HCT116 (cell line): ENCODE results near the gene RTTN. TPM values are rescaled to one million over a fixed set of nuclear protein-coding genes. Genes with fewer than 3 reads are reported as not detected.

Experiments used
- ATAC-seq: fragments of 200-7000 bp; cut with Tn5 transposase; 2 replicates; pipeline ENCODE4 v1.9.1; 2020; ENCODE audit warnings: mild to moderate bottlenecking, moderate library complexity
- BruUV-seq: library from RNA; stranded (reverse); fragments of 400-500 nt; replicated peaks from 2 replicates; lab custom pipeline; 2021; lab: Mats Ljungman, UMichigan
- CTCF ChIA-PET: fragments of 300-600 bp; sonication (Branson Sonifier 250); formaldehyde crosslinking; loops from one replicate; lab custom pipeline; 2021; ENCODE audit warnings: antibody characterized with exemption; lab: Charles Lee
- POLR2A ChIA-PET: fragments of 300-600, 350-600 bp; sonication (Branson Sonifier 250); formaldehyde crosslinking; loops from one replicate; lab custom pipeline; 2021; ENCODE audit warnings: antibody characterized with exemption; lab: Charles Lee
- RAD21 ChIA-PET, 2 experiments: fragments of 300-600 bp; sonication (Branson Sonifier 250); formaldehyde crosslinking; loops; one replicate each; lab custom pipeline; 2023; ENCODE audit warnings: low total read pairs in 2 of 2; ENCODE audit not compliant: uncharacterized antibody in 2 of 2, unreplicated experiment in 2 of 2, low non-redundant PET in 1 of 2; lab: Charles Lee
- DNase-seq: peaks from one replicate; pipeline ENCODE4 v3.0.0-alpha.2; 2010; ENCODE audit warnings: low read depth, low spot score
- H2AFZ ChIP-seq: fragments of 200-600 bp; shearing (Covaris generic), sonication (generic); 2 replicates; pipeline ENCODE4 v1.6.1; 2017; ENCODE audit warnings: low read depth, mixed run types, mixed read lengths, antibody characterized with exemption, low read length; ENCODE audit not compliant: poor library complexity, severe bottlenecking
- H3K27ac ChIP-seq: 2 replicates; pipeline ENCODE4 v1.5.1; 2012; ENCODE audit warnings: low read depth, low read length
- H3K27me3 ChIP-seq: fragments of 200-600 bp; sonication (generic); 2 replicates; pipeline ENCODE4 v1.6.1; 2016; ENCODE audit warnings: mixed run types, low read length, mixed read lengths; ENCODE audit not compliant: insufficient read depth
- H3K36me3 ChIP-seq, 2 experiments: fragments of 200-500 bp in 1 of 2; fragments of 200-600 bp in 1 of 2; sonication (Bioruptor generic) in 1 of 2; sonication (generic) in 1 of 2; 2 replicates each; pipeline versions ENCODE4 v1.5.1 to v1.6.1; 2014 to 2016; ENCODE audit warnings: low read length in 2 of 2, inconsistent platforms in 1 of 2, mixed read lengths in 1 of 2, mixed run types in 1 of 2; ENCODE audit not compliant: insufficient read depth in 2 of 2, control insufficient read depth in 1 of 2
- H3K4me1 ChIP-seq, 2 experiments: fragments of 200-600 bp in 1 of 2; sonication (generic) in 1 of 2; 2 replicates each; pipeline versions ENCODE4 v1.5.1 to v1.6.1; 2012 to 2017; ENCODE audit warnings: low read length in 2 of 2, inconsistent platforms in 1 of 2, mild to moderate bottlenecking in 1 of 2, mixed read lengths in 1 of 2, mixed run types in 1 of 2, moderate library complexity in 1 of 2; ENCODE audit not compliant: insufficient read depth in 2 of 2, control insufficient read depth in 1 of 2
- H3K4me2 ChIP-seq: fragments of 200-600 bp; sonication (generic); 2 replicates; pipeline ENCODE4 v1.6.1; 2017; ENCODE audit warnings: mixed run types, low read length, mixed read lengths
- H3K4me3 ChIP-seq, 2 experiments: fragments of 200-600 bp in 1 of 2; sonication (generic) in 1 of 2; replicated peaks in 1 of 2; 2 replicates each; pipeline ENCODE4 v1.5.1; 2011 to 2016; ENCODE audit warnings: low read length in 2 of 2, control low read depth in 1 of 2, low read depth in 1 of 2, mild to moderate bottlenecking in 1 of 2, mixed read lengths in 1 of 2, mixed run types in 1 of 2
- H3K79me2 ChIP-seq: fragments of 200-600 bp; sonication (generic); 2 replicates; pipeline ENCODE4 v1.6.1; 2017; ENCODE audit warnings: mild to moderate bottlenecking, mixed run types, low read length, moderate library complexity, mixed read lengths; ENCODE audit not compliant: insufficient read depth
- H3K9ac ChIP-seq: fragments of 200-600 bp; sonication (generic); 2 replicates; pipeline ENCODE4 v1.6.1; 2016; ENCODE audit warnings: low read length, mixed read lengths
- H3K9me2 ChIP-seq: fragments of 200-600 bp; sonication (generic), shearing (Covaris generic); 2 replicates; pipeline ENCODE4 v1.6.1; 2017; ENCODE audit warnings: mixed run types, mild to moderate bottlenecking, moderate library complexity; ENCODE audit not compliant: insufficient read depth
- H3K9me3 ChIP-seq, 2 experiments: fragments of 200-500 bp in 1 of 2; fragments of 200-600 bp in 1 of 2; sonication (Bioruptor generic) in 1 of 2; sonication (generic) in 1 of 2; 2 replicates each; pipeline ENCODE4 v1.6.1; 2014 to 2017; ENCODE audit warnings: low read length in 2 of 2, mixed read lengths in 2 of 2, inconsistent platforms in 1 of 2, low read depth in 1 of 2, mild to moderate bottlenecking in 1 of 2, mixed run types in 1 of 2, moderate library complexity in 1 of 2; ENCODE audit not compliant: control insufficient read depth in 1 of 2, insufficient read depth in 1 of 2
- H4K20me1 ChIP-seq: fragments of 200-600 bp; sonication (generic), shearing (Covaris generic); 2 replicates; pipeline ENCODE4 v1.6.1; 2017; ENCODE audit warnings: mixed run types, mild to moderate bottlenecking, moderate library complexity; ENCODE audit not compliant: insufficient read depth
- CBX3 ChIP-seq: IDR thresholded peaks from 2 replicates; pipeline ENCODE4 v1.6.1; 2012; ENCODE audit warnings: low read depth
- FOSL1 ChIP-seq: IDR thresholded peaks from 2 replicates; pipeline ENCODE4 v1.6.1; 2012; ENCODE audit warnings: low read depth
- JUND ChIP-seq: IDR thresholded peaks from 2 replicates; pipeline ENCODE4 v1.6.1; 2012
- POLR2A ChIP-seq: IDR thresholded peaks from 2 replicates; pipeline ENCODE4 v1.7.0; 2011; ENCODE audit warnings: borderline replicate concordance; ENCODE audit not compliant: insufficient read depth, insufficient read length; ENCODE audit errors: extremely low read depth
- POLR2AphosphoS5 ChIP-seq: IDR thresholded peaks from 2 replicates; pipeline ENCODE4 v1.6.1; 2011; ENCODE audit warnings: mild to moderate bottlenecking, low read depth, low read length, moderate library complexity
- REST ChIP-seq: IDR thresholded peaks from 2 replicates; pipeline ENCODE4 v1.6.1; 2012; ENCODE audit warnings: low read depth
- SIN3A ChIP-seq: IDR thresholded peaks from 2 replicates; pipeline ENCODE4 v1.6.1; 2012; ENCODE audit warnings: low read depth
- SRF ChIP-seq: IDR thresholded peaks from 2 replicates; pipeline ENCODE4 v1.6.1; 2012; ENCODE audit warnings: low read depth
- TCF7L2 ChIP-seq: IDR thresholded peaks from 2 replicates; pipeline ENCODE4 v1.7.0; 2011; ENCODE audit warnings: borderline replicate concordance, inconsistent platforms; ENCODE audit not compliant: insufficient read depth, insufficient read length; ENCODE audit errors: extremely low read depth
- YY1 ChIP-seq: IDR thresholded peaks from 2 replicates; pipeline ENCODE4 v1.6.1; 2011; ENCODE audit warnings: low read length, low read depth, moderate library complexity, mild to moderate bottlenecking; ENCODE audit not compliant: insufficient replicate concordance; ENCODE audit errors: extremely low read depth
- ZBTB33 ChIP-seq: IDR thresholded peaks from 2 replicates; pipeline ENCODE4 v1.6.1; 2011; ENCODE audit warnings: mild to moderate bottlenecking, low read length, moderate library complexity; ENCODE audit not compliant: insufficient replicate concordance; ENCODE audit errors: extremely low read depth
- ZFX ChIP-seq: fragments of 450-650 bp; IDR thresholded peaks from 2 replicates; pipeline ENCODE4 v1.6.1; 2017
- intact Hi-C: fragments of 100-400 bp; cut with micrococcal nuclease; formaldehyde crosslinking; loops from 2 replicates; pipeline ENCODE4 v1.10.0; 2022
- total RNA-seq: library from RNA; stranded (reverse); gene quantifications from one replicate; pipeline ENCODE4 v1.2.1, GENCODE V29; 2021; ENCODE audit not compliant: unreplicated experiment
- TF ChIP-seq, protein P1 (sequence below): IDR thresholded peaks from 2 replicates; pipeline ENCODE4 v1.6.1; 2012

RTTN gene
- total RNA-seq, 1 experiment from 2014 or later, result 41.2 TPM

- Histone ChIP-seq H3K27me3 (no peaks in the 10 kb centered on the region), H3K36me3 (peaks cover 6 to 12% of the 10 kb centered on the region in 2 experiments; a peak in 3 of 4 replicates), H3K9me2 (no peaks in the 10 kb centered on the region), H3K79me2 (no peaks in the 10 kb centered on the region), H3K4me2 (no peak overlapping the region), H2AFZ (no peak overlapping the region), H3K4me3 (no peak overlapping the region), H3K9ac (no peak overlapping the region), H3K9me3 (no peaks in the 10 kb centered on the region), H3K4me1 (no peaks in the 10 kb centered on the region), H4K20me1 (no peaks in the 10 kb centered on the region), H3K27ac (no peak overlapping the region)
- DNase-seq (no peak), ATAC-seq (no peak)
- BruUV-seq, result no TSS peak
- ChIA-PET POLR2A (no interaction called here), CTCF (no interaction called here), RAD21 (no interaction called here)
- intact Hi-C loops, result no loop called here
- no peak for TF ChIP-seq SIN3A
- TF ChIP-seq, protein P1, sequence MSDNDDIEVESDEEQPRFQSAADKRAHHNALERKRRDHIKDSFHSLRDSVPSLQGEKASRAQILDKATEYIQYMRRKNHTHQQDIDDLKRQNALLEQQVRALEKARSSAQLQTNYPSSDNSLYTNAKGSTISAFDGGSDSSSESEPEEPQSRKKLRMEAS, result no peak
- TF ChIP-seq YY1, result no peak
- TF ChIP-seq ZFX, result no peak
- no peak for TF ChIP-seq TCF7L2
- no peak for TF ChIP-seq SRF
- no peak for TF ChIP-seq POLR2AphosphoS5
- TF ChIP-seq CBX3, result no peak
- TF ChIP-seq REST, result no peak
- TF ChIP-seq POLR2A, result no peak
- TF ChIP-seq ZBTB33, result no peak
- no peak for TF ChIP-seq JUND
- no peak for TF ChIP-seq FOSL1
These were observed 184.0 kb downstream of the RTTN start for GRCh38 chr18:70021498-70021897.
